IMR-90 (cell line): ENCODE data around the gene TANGO2.

Source experiments
- BHLHE40 ChIP-seq: fragments of 150-350 bp; IDR thresholded peaks from 2 replicates; pipeline ENCODE4 v1.6.1; 2016; ENCODE audit warnings: mild to moderate bottlenecking, low read depth, low read length
- CHD1 ChIP-seq: IDR thresholded peaks from 2 replicates; pipeline ENCODE4 v1.6.1; 2012; ENCODE audit warnings: low read depth, low read length, improper control_type of control experiment
- CTCF ChIP-seq: conservative IDR thresholded peaks from 2 replicates; pipeline ENCODE4 v1.5.1; 2012; ENCODE audit warnings: mild to moderate bottlenecking, low read depth, low read length, improper control_type of control experiment
- MAFK ChIP-seq: IDR thresholded peaks from 2 replicates; pipeline ENCODE4 v1.6.1; 2012; ENCODE audit warnings: low read depth, low read length, improper control_type of control experiment
- POLR2A ChIP-seq: IDR thresholded peaks from 2 replicates; pipeline ENCODE4 v1.6.1; 2012; ENCODE audit warnings: mild to moderate bottlenecking, low read depth, low read length
- RAD21 ChIP-seq: IDR thresholded peaks from 2 replicates; pipeline ENCODE4 v1.6.1; 2012; ENCODE audit warnings: low read length, improper control_type of control experiment
- RFX5 ChIP-seq: IDR thresholded peaks from 2 replicates; pipeline ENCODE4 v1.8.0; 2012; ENCODE audit warnings: low read depth, mild to moderate bottlenecking, low read length, moderate library complexity
- SMC3 ChIP-seq: fragments of 150-350 bp; IDR thresholded peaks from 2 replicates; pipeline ENCODE4 v1.6.1; 2016; ENCODE audit warnings: low read depth, mild to moderate bottlenecking, antibody characterized with exemption, low read length, moderate library complexity

- TF ChIP-seq MAFK (no peak), CTCF (no peak), SMC3 (no peak), CHD1 (no peak), BHLHE40 (no peak), RAD21 (no peak), RFX5 (no peak), POLR2A (no peak)
Observed at GRCh38 chr22:20111689-20112622, 91.0 kb downstream of the TANGO2 start.
